ENCODE data around the gene DOCK4. TPM values are rescaled to one million over a fixed set of nuclear protein-coding genes. Genes with fewer than 3 reads are reported as not detected.

Gene DOCK4
- total RNA-seq, 1 experiment from 2014 or later = 4.9 TPM

- H3K27me3 ChIP-seq (ENCODE audit: insufficient read depth, low read length) = no peaks in the 10 kb centered on the region
- H4K8ac ChIP-seq (replicated peaks; ENCODE audit: insufficient read length, low read depth, low read length) = no peak overlapping the region
- no peaks in the 10 kb centered on the region for H3K4me1 ChIP-seq (ENCODE audit: insufficient read depth, low read length)
- Mint-ChIP-seq H3K9me3 (no peaks in the 10 kb centered on the region), H3K4me3 (no peak overlapping the region), H3K36me3 (ENCODE audit: insufficient read depth in 1 of 3, low read depth in 3 of 3) (peaks cover 2 to 25% (median 6%) of the 10 kb centered on the region in 3 experiments; a peak in 4 of 7 replicates), H3K27me3 (ENCODE audit: low read depth) (no peaks in the 10 kb centered on the region), H3K27ac (no peak overlapping the region), H3K4me1 (no peaks in the 10 kb centered on the region)
- no peak for DNase-seq
- TF ChIP-seq CTCF (conservative IDR thresholded peaks at IDR 0.05) = no peak
- no peak overlapping the region for H4K5ac ChIP-seq (ENCODE audit: insufficient read length, low read depth, low read length)
- no peak overlapping the region for H3K9ac ChIP-seq (ENCODE audit: extremely low read depth, insufficient read length, low read length)
- no peak overlapping the region for H4K91ac ChIP-seq (ENCODE audit: insufficient read length, low read depth, low read length)
- H2BK20ac ChIP-seq (ENCODE audit: low read depth, low read length, poor library complexity, severe bottlenecking) = no peak overlapping the region
- H3K9me3 ChIP-seq (ENCODE audit: control insufficient read depth, low read depth, low read length) = no peaks in the 10 kb centered on the region
- no peaks in the 10 kb centered on the region for H3K23me2 ChIP-seq (ENCODE audit: insufficient read length, low read depth, low read length, poor library complexity, severe bottlenecking)
- no peak overlapping the region for H3K4me2 ChIP-seq (ENCODE audit: insufficient read depth, insufficient read length, low read length)
- no CpG with 5 or more reads among the region's 3 CpGs for WGBS (ENCODE audit: extremely low coverage, insufficient read length, low lambda C conversion rate)
- H3K79me2 ChIP-seq (ENCODE audit: insufficient read depth, low read length) = no peaks in the 10 kb centered on the region
- no peak overlapping the region for H2BK120ac ChIP-seq (ENCODE audit: low read depth, low read length, poor library complexity, severe bottlenecking)
- no peak overlapping the region for H2BK15ac ChIP-seq (ENCODE audit: low read depth, low read length)
- H3T11ph ChIP-seq (ENCODE audit: low read length) = no peak overlapping the region
- no peak overlapping the region for H2AFZ ChIP-seq (ENCODE audit: low read length)
- no peak overlapping the region for H2AK5ac ChIP-seq (ENCODE audit: insufficient read length, low read length)
- H3K4ac ChIP-seq (ENCODE audit: low read depth, low read length) = no peak overlapping the region
- no peak overlapping the region for H2BK5ac ChIP-seq (ENCODE audit: insufficient read length, low read length)
- no peak overlapping the region for H3K23ac ChIP-seq (ENCODE audit: insufficient read length, low read depth, low read length)
- no peaks in the 10 kb centered on the region for H4K20me1 ChIP-seq (ENCODE audit: control insufficient read depth, insufficient read depth, insufficient read length)
- no peaks in the 10 kb centered on the region for H3K79me1 ChIP-seq (ENCODE audit: insufficient read depth, low read depth, low read length, poor library complexity, severe bottlenecking)
- no peak overlapping the region for H2BK12ac ChIP-seq (ENCODE audit: insufficient read length, low read depth, low read length)
- H3K18ac ChIP-seq (ENCODE audit: insufficient read length, low read depth, low read length) = no peak overlapping the region
- H3K27ac ChIP-seq (ENCODE audit: insufficient read length, low read depth, low read length) = no peak overlapping the region
- H3K14ac ChIP-seq (ENCODE audit: insufficient read depth, low read length) = no peak overlapping the region; the same call in 1 of the 2 replicates
- no peak overlapping the region for H3K56ac ChIP-seq (ENCODE audit: insufficient read length, low read depth, low read length)
Observed at GRCh38 chr7:111842491-111842890, 363.7 kb downstream of the DOCK4 start.
